Caco-2 (cell line): ENCODE results near the gene SIT1. TPM values are rescaled to one million over a fixed set of nuclear protein-coding genes. Genes with fewer than 3 reads are reported as not detected.

ENCODE experiments used
- BruUV-seq: library from RNA; stranded (reverse); fragments of 400-500 nt; replicated peaks from 2 replicates; lab custom pipeline; 2021; lab: Mats Ljungman, UMichigan
- CTCF ChIA-PET: fragments of 300-600 bp; sonication (Branson Sonifier 250); formaldehyde crosslinking; loops from one replicate; lab custom pipeline; 2022; ENCODE audit warnings: antibody characterized with exemption; lab: Charles Lee
- POLR2A ChIA-PET: fragments of 300-600 bp; sonication (Branson Sonifier 250); formaldehyde crosslinking; loops from one replicate; lab custom pipeline; 2022; ENCODE audit warnings: antibody characterized with exemption; lab: Charles Lee
- DNase-seq, 2 experiments: peaks; one replicate each; pipeline versions ENCODE4 v3.0.0 to v3.0.0-alpha.2; 2020 to 2022
- H3K27me3 ChIP-seq: replicated peaks from 2 replicates; pipeline ENCODE4 v1.6.0; 2011; ENCODE audit warnings: low read length; ENCODE audit not compliant: control insufficient read depth, insufficient read depth
- H3K36me3 ChIP-seq: 2 replicates; pipeline ENCODE4 v1.5.1; 2011; ENCODE audit warnings: low read length; ENCODE audit not compliant: control insufficient read depth, insufficient read depth
- H3K4me1 ChIP-seq: fragments of 250-450 bp; sonication (Bioruptor Pico); 2 replicates; pipeline ENCODE4 v1.5.1; 2020; ENCODE audit warnings: mild to moderate bottlenecking
- H3K4me3 ChIP-seq: 2 replicates; pipeline ENCODE4 v1.5.1; 2011; ENCODE audit warnings: low read depth, mild to moderate bottlenecking, control low read depth, low read length
- H3K9me3 ChIP-seq: fragments of 250-450 bp; sonication (Bioruptor Pico); 2 replicates; pipeline ENCODE4 v1.5.1; 2020; ENCODE audit warnings: mild to moderate bottlenecking, moderate library complexity
- H3K27ac Mint-ChIP-seq: one replicate; pipeline ENCODE4 v1.8.0; 2022; ENCODE audit warnings: mixed read lengths; ENCODE audit not compliant: unreplicated experiment
- H3K27me3 Mint-ChIP-seq: one replicate; pipeline ENCODE4 v1.8.0; 2022; ENCODE audit warnings: mixed read lengths; ENCODE audit not compliant: insufficient read depth, unreplicated experiment
- H3K36me3 Mint-ChIP-seq: one replicate; pipeline ENCODE4 v1.8.0; 2022; ENCODE audit warnings: mild to moderate bottlenecking, mixed read lengths; ENCODE audit not compliant: insufficient read depth, unreplicated experiment
- H3K4me1 Mint-ChIP-seq: one replicate; pipeline ENCODE4 v1.8.0; 2022; ENCODE audit warnings: low read depth, mixed read lengths; ENCODE audit not compliant: unreplicated experiment
- H3K4me3 Mint-ChIP-seq: one replicate; pipeline ENCODE4 v1.8.0; 2022; ENCODE audit warnings: mild to moderate bottlenecking, moderate library complexity, mixed read lengths; ENCODE audit not compliant: unreplicated experiment
- H3K9me3 Mint-ChIP-seq: one replicate; pipeline ENCODE4 v1.8.0; 2022; ENCODE audit warnings: mixed read lengths; ENCODE audit not compliant: unreplicated experiment
- CTCF ChIP-seq, 2 experiments: fragments of 200-600 bp in 1 of 2; IDR thresholded peaks; 1 replicate in 1 of 2; 2 replicates in 1 of 2; pipeline versions ENCODE4 v1.5.1 to v1.8.0; 2011 to 2022; ENCODE audit warnings: antibody characterized with exemption in 1 of 2, control low read depth in 1 of 2, inconsistent platforms in 1 of 2, low read depth in 1 of 2, low read length in 1 of 2, mild to moderate bottlenecking in 1 of 2, moderate library complexity in 1 of 2; ENCODE audit not compliant: insufficient read depth in 1 of 2, severe bottlenecking in 1 of 2, unreplicated experiment in 1 of 2
- intact Hi-C: fragments of 100-400 bp; cut with micrococcal nuclease; formaldehyde crosslinking; loops from one replicate; pipeline ENCODE4 v1.10.0; 2022; ENCODE audit not compliant: unreplicated experiment
- total RNA-seq: library from RNA; stranded (reverse); gene quantifications from 2 replicates; pipeline ENCODE4 v1.2.3, GENCODE V29; 2022

The SIT1 gene
- total RNA-seq, 1 experiment from 2014 or later, result not detected

- BruUV-seq, result TSS peak; percentile 88
- ChIA-PET CTCF (interaction anchor here (1.2 to 4.8 kb wide), 10 partner anchors 11 to 94 kb away, joined by 3 to 35 read pairs (median 6); partner anchors contain the start of genes ARHGEF39, CA9, GBA2 and RGP1), POLR2A (interaction anchor here (1.2 to 1.5 kb wide), 2 partner anchors 36 to 51 kb away, joined by 7 to 8 read pairs; no protein-coding TSS in a partner anchor)
- TF ChIP-seq CTCF (IDR thresholded peaks at IDR 0.05; ENCODE audit: insufficient read depth in 1 of 2, low read depth in 1 of 2, low read length in 1 of 2, severe bottlenecking in 1 of 2, unreplicated experiment in 1 of 2), result no peak
- H3K36me3 ChIP-seq, result peaks cover 1% of the 10 kb centered on the region
- Mint-ChIP-seq H3K27ac (no peak overlapping the region), H3K27me3 (no peaks in the 10 kb centered on the region), H3K4me1 (no peaks in the 10 kb centered on the region), H3K4me3 (no peak overlapping the region), H3K9me3 (no peaks in the 10 kb centered on the region), H3K36me3 (peaks cover 15% of the 10 kb centered on the region)
- H3K4me3 ChIP-seq, result no peak overlapping the region
- intact Hi-C loops, result no loop called here
- no peaks in the 10 kb centered on the region for H3K9me3 ChIP-seq
- no peaks in the 10 kb centered on the region for H3K27me3 ChIP-seq
- H3K4me1 ChIP-seq, result peaks cover 8% of the 10 kb centered on the region
- DNase-seq, result no peak
Measured at GRCh38 chr9:35697486-35697885, 46.8 kb upstream of the SIT1 start.

DNA sequence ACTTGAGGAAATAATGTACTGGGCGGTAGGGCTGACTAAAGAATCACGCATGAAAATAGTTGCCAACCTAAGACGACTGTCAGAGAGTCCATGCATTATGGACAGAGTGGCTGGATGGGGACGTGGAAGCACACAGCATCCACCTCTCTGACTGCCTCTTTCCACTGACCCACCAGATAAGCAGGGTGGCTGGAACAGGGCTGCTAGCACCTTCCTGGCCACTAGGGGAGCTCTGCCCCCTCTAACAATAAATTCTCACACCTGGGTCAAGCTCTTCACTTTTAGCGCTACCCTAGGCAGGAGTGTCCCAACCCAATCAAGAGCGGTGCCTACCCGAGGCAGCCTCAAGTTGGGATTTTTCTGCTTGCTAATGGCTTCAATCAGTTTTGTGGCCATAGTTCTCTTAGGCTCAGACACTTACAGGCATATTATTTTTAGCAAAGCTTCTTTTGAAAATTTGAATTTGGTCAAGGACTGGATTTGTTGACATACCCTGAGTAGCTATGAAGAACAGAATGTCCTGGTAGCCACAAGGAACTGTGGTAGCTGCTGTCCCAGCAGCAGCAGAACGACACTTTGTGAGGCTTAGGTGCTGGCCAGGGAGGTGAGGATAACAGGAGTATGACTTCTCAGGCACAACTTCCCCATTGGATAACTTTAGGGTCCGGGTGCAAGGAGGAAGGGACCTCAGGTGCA is 45.9 kb upstream of the SIT1 start:
- peaks cover 1% of the 10 kb centered on the region for H3K36me3 ChIP-seq
- ChIA-PET CTCF (interaction anchor here (0.5 to 4.8 kb wide), 24 partner anchors 9 to 1848 kb away, joined by 3 to 35 read pairs (median 4); partner anchors contain the start of genes ARHGEF39, CA9, CCDC107 and CREB3), POLR2A (interaction anchor here (0.5 to 1.6 kb wide), 5 partner anchors 31 to 50 kb away, joined by 3 to 9 read pairs (median 7); partner anchors contain the start of gene ARHGEF39)
- no peak overlapping the region for H3K27ac Mint-ChIP-seq
- intact Hi-C loops, result loop anchor here (1.0 kb wide), 2 partner anchors 27 to 36 kb away; partner anchors contain the start of genes CREB3 and TLN1
- H3K4me3 Mint-ChIP-seq, result no peak overlapping the region
- no peaks in the 10 kb centered on the region for H3K27me3 ChIP-seq
- BruUV-seq, result no TSS peak
- peak; percentile 70 to 90 for TF ChIP-seq CTCF (IDR thresholded peaks at IDR 0.05; ENCODE audit: insufficient read depth in 1 of 2, low read depth in 1 of 2, low read length in 1 of 2, severe bottlenecking in 1 of 2, unreplicated experiment in 1 of 2)
- H3K9me3 ChIP-seq, result no peaks in the 10 kb centered on the region
- DNase-seq, result peak; percentile 68 to 76
- H3K27me3 Mint-ChIP-seq, result no peaks in the 10 kb centered on the region
- peaks cover 8% of the 10 kb centered on the region for H3K4me1 ChIP-seq
- H3K4me1 Mint-ChIP-seq, result no peaks in the 10 kb centered on the region
- H3K36me3 Mint-ChIP-seq, result peaks cover 15% of the 10 kb centered on the region
- H3K4me3 ChIP-seq, result no peak overlapping the region
- no peaks in the 10 kb centered on the region for H3K9me3 Mint-ChIP-seq

DNA sequence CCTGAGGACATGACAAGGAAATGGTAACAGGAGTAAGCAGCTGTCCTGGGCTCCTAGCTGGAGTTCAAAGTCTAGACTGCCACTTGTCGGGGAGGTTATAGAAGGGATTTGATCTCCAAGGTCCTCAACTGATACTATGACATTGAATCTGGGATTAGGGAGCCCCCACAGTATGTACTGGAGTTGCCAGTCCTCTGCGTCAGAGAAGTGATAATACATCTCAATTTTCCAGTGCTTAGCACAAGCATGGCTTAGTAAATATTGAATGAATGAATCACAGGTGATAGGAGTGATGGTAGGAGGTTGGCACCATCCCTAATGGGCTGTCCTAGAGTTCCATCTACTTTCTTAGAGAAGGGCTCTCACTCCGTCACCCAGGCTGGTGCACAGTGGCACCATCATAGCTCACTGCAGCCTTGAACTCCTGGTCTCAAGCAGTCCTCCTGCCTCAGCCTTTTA is 45.2 kb upstream of the SIT1 start:
- no peaks in the 10 kb centered on the region for H3K9me3 Mint-ChIP-seq
- ChIA-PET POLR2A (interaction anchor here (0.5 to 1.6 kb wide), 5 partner anchors 31 to 50 kb away, joined by 3 to 9 read pairs (median 7); partner anchors contain the start of gene ARHGEF39), CTCF (interaction anchor here (0.9 to 4.8 kb wide), 18 partner anchors 8 to 92 kb away, joined by 3 to 35 read pairs (median 5); partner anchors contain the start of genes ARHGEF39, CCDC107, CREB3 and GBA2)
- no peak overlapping the region for H3K27ac Mint-ChIP-seq
- Histone ChIP-seq H3K9me3 (no peaks in the 10 kb centered on the region), H3K27me3 (no peaks in the 10 kb centered on the region), H3K4me1 (peaks cover 12% of the 10 kb centered on the region), H3K4me3 (no peak overlapping the region), H3K36me3 (peaks cover 1% of the 10 kb centered on the region)
- intact Hi-C loops, result loop anchor here (1.0 kb wide), 2 partner anchors 27 to 36 kb away; partner anchors contain the start of genes CREB3 and TLN1
- H3K4me1 Mint-ChIP-seq, result no peaks in the 10 kb centered on the region
- no peak overlapping the region for H3K4me3 Mint-ChIP-seq
- peaks cover 22% of the 10 kb centered on the region for H3K36me3 Mint-ChIP-seq
- no TSS peak for BruUV-seq
- H3K27me3 Mint-ChIP-seq, result no peaks in the 10 kb centered on the region
- no peak for DNase-seq
- TF ChIP-seq CTCF (IDR thresholded peaks at IDR 0.05; ENCODE audit: insufficient read depth in 1 of 2, low read depth in 1 of 2, low read length in 1 of 2, severe bottlenecking in 1 of 2, unreplicated experiment in 1 of 2), result no peak
